Stimulated activated CD8-positive, alpha-beta memory T cell treated with anti-CD3 and anti-CD28 coated beads, Interleukin-4, amount 100 ng/mL, for 24 hours (primary cell): ENCODE results near the gene ANXA6.
A peak's percentile ranks its signal among the peaks of the same experiment; 100 is the strongest.

Source experiments
- DNase-seq: peaks from one replicate; pipeline ENCODE4 v3.0.0-alpha.2; 2020; ENCODE audit warnings: low read depth

The ANXA6 gene

GRCh38 chr5:151128817-151129216, 28.8 kb downstream of the ANXA6 start:
- no peak for DNase-seq

GRCh38 chr5:151127926-151128325, 29.7 kb downstream of the ANXA6 start:
- no peak for DNase-seq

GRCh38 chr5:151126199-151126645, 31.4 kb downstream of the ANXA6 start:
- peak; percentile 59 for DNase-seq

- no peak for DNase-seq
Observed at GRCh38 chr5:151125421-151125820, 32.2 kb downstream of the ANXA6 start.

GRCh38 chr5:151123897-151124751, 33.5 kb downstream of the ANXA6 start:
- peak; percentile 67 for DNase-seq

- DNase-seq, result no peak
Observed at GRCh38 chr5:151122828-151123227, 34.8 kb downstream of the ANXA6 start.

GRCh38 chr5:151121665-151122064, 35.9 kb downstream of the ANXA6 start:
- no peak for DNase-seq

DNA sequence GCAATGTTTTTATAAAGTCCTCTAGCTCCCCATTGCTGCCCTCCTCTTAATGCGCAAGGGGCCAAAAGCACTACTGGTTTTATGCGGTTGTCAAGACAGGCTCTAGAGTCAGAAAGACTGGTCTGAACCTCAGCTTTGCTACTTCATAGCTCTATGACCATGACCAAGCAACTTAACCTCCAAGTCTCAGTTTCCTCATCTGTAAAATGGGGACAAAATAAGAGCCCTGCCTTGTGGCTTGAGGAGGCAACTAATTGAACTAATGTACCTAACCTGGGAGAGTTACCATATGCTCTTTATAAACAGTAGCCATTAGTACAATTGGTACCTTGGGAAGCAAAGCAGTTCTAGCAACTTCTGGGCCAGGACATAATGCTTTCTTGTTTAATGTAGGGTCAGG, 36.5 kb downstream of the ANXA6 start:
- no peak for DNase-seq

DNA sequence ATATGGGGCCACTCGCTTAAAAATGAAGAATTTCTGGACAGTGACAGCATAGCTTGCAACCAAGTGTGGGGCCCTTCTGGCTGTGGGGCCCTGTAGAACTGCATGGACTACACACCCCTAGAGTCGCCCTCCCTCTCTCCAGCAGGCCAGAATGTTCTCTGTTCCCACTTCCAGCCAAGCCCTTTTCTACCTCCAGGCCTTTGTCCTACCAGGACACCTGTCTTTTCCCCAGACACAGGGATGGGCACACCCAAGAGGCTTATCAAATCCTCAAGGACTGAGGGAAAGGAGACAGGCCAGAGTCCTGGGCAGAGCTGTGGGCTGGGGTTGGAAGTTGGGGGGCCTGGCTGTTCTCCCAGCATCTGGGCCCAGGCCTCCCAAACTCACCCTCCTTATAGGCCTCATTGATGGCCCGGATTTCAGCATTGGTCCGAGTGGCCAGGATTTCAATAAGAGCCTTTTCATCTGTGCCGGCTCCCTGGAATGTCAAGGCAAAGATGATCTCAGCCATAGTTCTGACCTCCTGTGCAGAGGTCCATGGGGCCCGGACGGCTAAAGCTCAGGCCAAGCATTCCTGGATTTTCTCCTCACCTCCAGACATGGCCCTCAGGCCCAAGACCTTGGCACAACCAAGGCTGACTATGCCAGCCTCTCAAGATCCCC, 38.5 kb downstream of the ANXA6 start:
- no peak for DNase-seq

DNA sequence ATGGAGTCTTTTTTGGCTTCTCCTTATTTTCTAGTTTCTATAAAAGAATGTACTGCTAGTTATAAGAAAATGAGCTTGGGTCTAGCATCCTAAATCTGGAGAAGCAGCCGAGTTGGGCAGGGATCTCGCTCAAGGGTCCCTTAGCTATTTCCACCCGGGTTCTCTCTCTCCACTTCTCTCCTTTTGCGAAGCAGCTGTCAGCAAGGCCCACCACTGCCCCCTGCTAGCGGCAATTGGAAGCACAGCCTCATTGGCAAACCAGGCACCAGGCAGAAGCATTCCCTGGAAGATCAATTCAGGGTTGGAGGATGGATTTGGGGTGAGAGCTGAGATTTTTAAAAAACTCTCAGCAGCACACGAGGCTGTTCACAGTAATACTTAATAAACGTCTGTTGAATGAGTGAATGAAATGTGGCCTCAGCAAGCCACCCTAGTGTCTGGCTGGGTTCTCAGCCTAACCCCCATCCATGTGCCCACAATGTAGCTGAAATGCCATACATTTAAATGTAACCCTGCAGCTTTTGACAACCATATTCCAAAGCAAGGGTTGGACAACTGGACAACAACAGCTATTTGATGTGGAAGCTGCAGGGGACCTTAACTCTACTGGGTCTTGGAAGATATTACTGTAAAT, 42.2 kb downstream of the ANXA6 start:
- DNase-seq, result peak; percentile 65

GRCh38 chr5:151113651-151114050, 43.9 kb downstream of the ANXA6 start:
- DNase-seq, result no peak

GRCh38 chr5:151110992-151111391, 46.6 kb downstream of the ANXA6 start:
- DNase-seq, result no peak

DNA sequence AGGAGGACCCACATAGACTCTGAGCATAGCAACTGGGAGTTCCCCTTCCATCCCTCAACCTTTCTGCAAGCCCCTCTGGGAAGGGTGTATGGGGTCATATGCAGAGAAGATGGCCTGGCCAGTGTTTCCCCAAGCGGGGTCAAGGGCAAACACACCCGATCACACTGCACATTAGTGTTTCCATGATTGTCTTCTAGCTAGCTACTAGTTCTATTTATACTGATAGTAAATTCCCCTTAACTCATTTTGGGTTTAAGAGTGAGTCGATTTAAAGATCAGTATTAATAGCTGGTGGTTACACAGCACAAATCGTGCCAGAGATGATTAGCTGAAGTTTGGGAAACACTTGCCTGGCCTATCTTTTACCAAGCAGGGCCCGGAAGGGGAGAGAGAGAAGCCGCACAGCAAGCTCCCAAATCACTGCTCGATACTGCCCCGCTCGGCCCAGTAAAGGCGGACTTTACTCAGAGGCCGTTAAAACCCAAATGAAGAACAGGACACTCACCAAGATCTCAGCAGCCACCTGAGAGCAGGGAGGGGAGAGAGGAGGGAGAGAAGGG, 47.4 kb downstream of the ANXA6 start:
- DNase-seq, result no peak

DNA sequence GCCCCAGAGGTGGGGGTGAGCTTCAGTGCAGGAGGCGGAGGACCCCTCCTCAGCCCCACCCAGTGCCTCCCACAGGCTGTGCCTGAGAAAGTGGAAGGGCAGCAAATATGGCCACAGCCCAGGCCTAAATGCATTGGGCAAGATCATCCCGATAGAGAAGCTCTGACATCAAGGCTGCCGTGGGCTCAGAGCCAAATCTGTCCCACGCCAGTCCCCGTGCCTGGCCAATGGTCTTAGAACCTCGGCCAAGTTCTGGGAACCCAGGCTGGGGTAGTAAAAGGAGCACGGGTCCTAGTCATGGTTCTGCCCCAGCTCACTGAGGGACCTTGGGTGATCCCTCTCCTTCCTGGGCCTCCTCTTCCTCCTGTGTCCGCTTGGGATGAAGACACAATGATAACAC, 49.0 kb downstream of the ANXA6 start:
- DNase-seq, result no peak

DNA sequence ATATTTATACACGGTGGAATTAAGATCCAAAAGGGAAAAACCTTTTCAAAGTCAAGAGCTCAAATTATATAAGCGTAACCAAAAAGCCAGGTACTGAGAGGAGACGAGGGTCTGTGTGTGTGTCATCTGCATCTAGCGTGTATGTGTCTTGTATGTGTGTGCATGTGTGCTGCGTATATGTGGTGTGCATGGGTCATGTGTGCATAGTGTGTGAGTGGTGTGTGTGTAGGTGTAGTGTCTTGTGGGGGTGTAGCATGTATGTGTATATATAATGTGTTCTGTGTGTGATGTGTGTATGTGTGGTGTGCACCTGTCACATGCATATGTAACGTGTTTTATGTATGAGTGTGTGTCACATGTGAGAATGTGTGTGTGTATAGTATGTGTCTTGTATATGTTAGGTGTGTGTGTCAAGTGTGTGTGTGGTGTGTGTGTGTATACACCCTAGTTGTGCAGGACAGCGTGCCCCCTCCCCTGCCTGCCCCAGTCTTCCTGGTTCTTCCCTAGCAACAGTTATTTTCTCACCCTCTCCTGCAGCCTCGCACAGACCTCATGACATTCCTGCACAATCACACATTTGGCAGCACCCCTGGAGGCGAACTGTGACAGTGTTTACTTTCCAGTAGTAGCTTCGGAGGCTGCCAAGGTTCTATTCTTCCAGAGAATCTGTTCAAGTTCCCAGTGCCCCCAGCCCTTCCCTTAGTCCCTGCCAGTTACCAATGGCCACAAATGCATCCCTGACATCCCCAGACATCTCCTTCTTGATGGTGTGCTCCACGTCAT, 49.6 kb downstream of the ANXA6 start:
- no peak for DNase-seq

GRCh38 chr5:151107084-151107483, 50.5 kb downstream of the ANXA6 start:
- DNase-seq, result no peak

DNA sequence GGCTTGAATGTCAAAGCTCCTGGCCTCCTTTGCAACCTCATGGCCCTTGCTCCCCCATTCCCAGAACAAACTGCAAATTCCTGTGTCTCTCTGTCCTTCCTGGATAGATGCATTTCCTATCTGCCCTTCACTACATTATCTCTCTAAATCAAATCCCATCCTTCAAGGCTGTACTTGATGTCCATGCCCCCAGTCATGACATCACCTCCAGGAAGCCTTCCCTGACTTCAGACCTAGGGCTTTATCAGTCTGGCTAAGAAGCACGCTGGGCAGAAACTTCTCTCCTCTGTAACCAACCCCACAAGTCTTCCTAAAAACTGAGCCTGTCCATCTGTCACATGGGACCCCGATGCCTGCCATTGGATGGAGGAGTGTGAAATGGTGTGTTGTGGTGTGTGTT, 51.1 kb downstream of the ANXA6 start:
- DNase-seq, result no peak

GRCh38 chr5:151106043-151106442, 51.5 kb downstream of the ANXA6 start:
- no peak for DNase-seq

DNA sequence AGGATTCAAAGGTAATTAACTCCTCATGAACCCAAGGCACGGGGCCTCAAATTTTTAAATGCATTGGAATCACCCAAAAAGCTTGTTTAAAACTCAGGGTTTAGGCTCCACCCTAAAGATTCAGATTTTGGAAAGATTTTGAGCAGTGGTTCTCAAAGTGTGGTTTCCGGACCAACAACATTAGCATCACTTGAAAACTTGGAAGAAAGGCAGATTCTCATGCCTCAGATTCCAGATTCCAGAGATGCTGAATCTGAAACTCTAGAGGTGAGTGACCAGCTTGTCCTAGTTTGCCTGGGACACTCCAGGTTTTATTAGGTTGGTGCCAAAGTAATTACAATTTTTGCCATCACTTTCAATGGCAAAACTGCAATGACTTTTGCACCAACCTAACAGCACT, 52.0 kb downstream of the ANXA6 start:
- no peak for DNase-seq

DNA sequence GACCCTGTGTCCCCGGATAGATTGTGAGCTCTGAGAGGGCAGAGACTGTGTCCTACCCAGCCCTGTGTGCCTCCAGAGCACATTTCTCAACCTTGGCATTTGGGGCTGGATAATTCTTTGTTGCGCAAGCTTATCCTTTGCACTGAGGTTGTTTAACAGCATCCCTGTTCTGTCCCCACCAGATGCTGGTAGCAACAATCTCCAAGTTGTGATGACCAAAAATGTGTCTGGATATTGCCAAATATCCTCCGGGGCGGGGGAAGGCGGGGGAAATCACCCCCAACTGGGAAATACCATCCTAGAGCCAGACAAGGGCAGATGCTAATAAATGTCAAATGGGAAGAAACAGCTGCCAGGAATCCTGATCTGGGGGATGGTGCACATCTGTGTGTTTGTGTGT, 52.8 kb downstream of the ANXA6 start:
- DNase-seq, result no peak

DNA sequence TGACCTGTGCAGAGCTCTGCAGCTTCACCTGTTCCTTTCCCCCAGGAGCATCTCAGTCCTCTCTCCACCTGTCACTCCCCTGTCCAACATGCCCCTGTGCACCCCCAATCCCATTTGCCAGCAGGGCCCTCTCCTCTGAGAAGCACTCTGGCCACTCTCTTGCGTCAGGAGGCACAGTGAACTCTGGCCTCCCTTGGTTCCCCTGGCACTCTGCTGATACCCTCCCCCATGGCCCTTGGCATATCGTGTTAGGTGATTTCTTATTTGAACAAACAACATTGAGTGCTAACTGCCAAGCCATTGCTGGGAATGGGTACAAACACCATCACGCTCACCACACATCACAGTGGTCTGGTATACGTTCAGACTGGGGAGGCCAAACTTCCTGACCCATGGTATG, 55.8 kb downstream of the ANXA6 start:
- DNase-seq, result no peak

GRCh38 chr5:151101151-151101550, 56.4 kb downstream of the ANXA6 start:
- DNase-seq, result no peak
